ACC112 (cell line): ENCODE data around the gene CXCL1.
A peak's percentile ranks its signal among the peaks of the same experiment; 100 is the strongest.

ENCODE experiments used
- H2AFZ ChIP-seq: fragments of 200-600 bp; sonication (generic); one replicate; pipeline ENCODE4 v1.6.0; 2017; ENCODE audit warnings: antibody characterized with exemption, low read length; ENCODE audit not compliant: unreplicated experiment
- H3K27ac ChIP-seq: fragments of 200-600 bp; sonication (generic); 2 replicates; pipeline ENCODE4 v1.5.1; 2014; ENCODE audit warnings: low read depth, mild to moderate bottlenecking, antibody characterized with exemption, low read length, moderate library complexity
- H3K27me3 ChIP-seq: fragments of 200-600 bp; sonication (generic); 2 replicates; pipeline ENCODE4 v1.6.1; 2014; ENCODE audit warnings: mild to moderate bottlenecking, antibody characterized with exemption, low read length, moderate library complexity, mixed read lengths; ENCODE audit not compliant: insufficient read depth
- H3K36me3 ChIP-seq: fragments of 200-600 bp; sonication (generic); 2 replicates; pipeline ENCODE4 v1.6.1; 2016; ENCODE audit warnings: mild to moderate bottlenecking, antibody characterized with exemption, low read length, moderate library complexity, mixed read lengths; ENCODE audit not compliant: insufficient read depth
- H3K4me1 ChIP-seq: fragments of 200-600 bp; sonication (generic); one replicate; pipeline ENCODE4 v1.6.1; 2016; ENCODE audit warnings: low read length, mixed read lengths; ENCODE audit not compliant: insufficient read depth, unreplicated experiment, control insufficient read depth
- H3K4me3 ChIP-seq: fragments of 200-600 bp; sonication (generic); 2 replicates; pipeline ENCODE4 v1.5.1; 2014; ENCODE audit warnings: mild to moderate bottlenecking, low read depth, low read length
- H3K79me2 ChIP-seq: fragments of 200-600 bp; sonication (generic); one replicate; pipeline ENCODE4 v1.6.0; 2016; ENCODE audit warnings: low read length; ENCODE audit not compliant: control insufficient read depth, unreplicated experiment, insufficient read depth

Gene CXCL1

DNA sequence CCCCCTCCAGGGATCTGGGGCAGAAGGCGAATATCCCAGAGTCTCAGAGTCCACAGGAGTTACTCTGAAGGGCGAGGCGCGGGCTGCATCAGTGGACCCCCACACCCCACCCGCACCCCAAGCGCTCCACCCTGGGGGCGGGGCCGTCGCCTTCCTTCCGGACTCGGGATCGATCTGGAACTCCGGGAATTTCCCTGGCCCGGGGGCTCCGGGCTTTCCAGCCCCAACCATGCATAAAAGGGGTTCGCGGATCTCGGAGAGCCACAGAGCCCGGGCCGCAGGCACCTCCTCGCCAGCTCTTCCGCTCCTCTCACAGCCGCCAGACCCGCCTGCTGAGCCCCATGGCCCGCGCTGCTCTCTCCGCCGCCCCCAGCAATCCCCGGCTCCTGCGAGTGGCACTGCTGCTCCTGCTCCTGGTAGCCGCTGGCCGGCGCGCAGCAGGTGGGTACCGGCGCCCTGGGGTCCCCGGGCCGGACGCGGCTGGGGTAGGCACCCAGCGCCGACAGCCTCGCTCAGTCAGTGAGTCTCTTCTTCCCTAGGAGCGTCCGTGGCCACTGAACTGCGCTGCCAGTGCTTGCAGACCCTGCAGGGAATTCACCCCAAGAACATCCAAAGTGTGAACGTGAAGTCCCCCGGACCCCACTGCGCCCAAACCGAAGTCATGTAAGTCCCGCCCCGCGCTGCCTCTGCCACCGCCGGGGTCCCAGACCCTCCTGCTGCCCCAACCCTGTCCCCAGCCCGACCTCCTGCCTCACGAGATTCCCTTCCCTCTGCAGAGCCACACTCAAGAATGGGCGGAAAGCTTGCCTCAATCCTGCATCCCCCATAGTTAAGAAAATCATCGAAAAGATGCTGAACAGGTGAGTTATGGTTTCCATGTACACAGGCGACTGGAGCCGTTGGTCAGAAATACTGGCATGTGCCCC lies at the start of gene CXCL1:
TSS of gene CXCL1 (plus strand) at position 264 of the 926 bp plus-strand sequence. CDS start at position 342, 78 bp downstream.
- Histone ChIP-seq H3K27me3 (no peaks in the 10 kb centered on the region), H3K4me1 (peaks cover 21% of the 10 kb centered on the region), H2AFZ (peak within 1 kb of the TSS; percentile 38)

DNA sequence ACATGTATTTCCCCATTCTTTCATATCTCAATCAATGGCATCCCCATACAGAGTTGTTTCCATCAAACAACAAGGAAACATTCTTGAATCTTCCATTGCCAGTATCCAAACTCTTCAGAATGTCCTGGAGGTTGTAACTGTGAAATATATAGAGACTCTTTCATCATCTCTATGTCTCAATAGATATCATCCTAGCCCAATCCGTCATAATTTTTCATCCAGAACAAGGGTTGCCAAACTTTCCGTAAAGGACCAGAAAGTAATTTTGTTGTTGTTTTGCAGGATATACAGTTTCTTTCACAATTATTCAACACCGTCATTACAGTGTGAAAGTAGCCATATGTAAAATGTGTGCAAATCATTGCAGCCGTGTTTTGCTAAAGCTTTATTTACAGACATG lies 47.9 kb upstream of the CXCL1 start:
- H3K36me3 ChIP-seq = no peaks in the 10 kb centered on the region
- H3K27me3 ChIP-seq = no peaks in the 10 kb centered on the region
- H3K27ac ChIP-seq = no peak overlapping the region
- H3K79me2 ChIP-seq = no peaks in the 10 kb centered on the region
- H3K4me1 ChIP-seq = peaks cover 31% of the 10 kb centered on the region
- H2AFZ ChIP-seq = no peak overlapping the region
- no peak overlapping the region for H3K4me3 ChIP-seq

More for the DNA sequence above, at the start of gene CXCL1:
- Histone ChIP-seq H3K4me3 (peak within 1 kb of the TSS; percentile 81), H3K79me2 (no peaks in the 10 kb centered on the region), H3K36me3 (no peaks in the 10 kb centered on the region), H3K27ac (peak within 1 kb of the TSS; percentile 55)

DNA sequence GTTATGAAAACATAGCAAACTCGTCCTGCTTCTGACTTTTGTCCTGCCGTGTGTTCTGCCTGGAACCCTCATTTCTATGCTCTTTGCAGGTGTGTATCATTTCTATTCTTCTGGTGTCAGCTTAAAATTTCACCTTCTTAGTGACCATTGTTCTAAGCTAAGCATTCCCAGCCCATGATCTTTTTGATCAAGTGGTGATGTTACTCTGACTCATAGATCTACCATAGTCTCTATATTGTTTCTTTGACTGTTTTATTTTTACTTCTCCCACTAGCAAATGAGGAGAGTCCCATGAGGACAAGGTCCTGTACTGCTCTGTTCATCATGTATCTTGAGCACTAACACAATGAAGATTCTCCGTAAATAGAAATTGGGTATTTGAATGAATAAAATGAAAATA lies 46.8 kb upstream of the CXCL1 start:
- no peaks in the 10 kb centered on the region for H3K36me3 ChIP-seq

DNA sequence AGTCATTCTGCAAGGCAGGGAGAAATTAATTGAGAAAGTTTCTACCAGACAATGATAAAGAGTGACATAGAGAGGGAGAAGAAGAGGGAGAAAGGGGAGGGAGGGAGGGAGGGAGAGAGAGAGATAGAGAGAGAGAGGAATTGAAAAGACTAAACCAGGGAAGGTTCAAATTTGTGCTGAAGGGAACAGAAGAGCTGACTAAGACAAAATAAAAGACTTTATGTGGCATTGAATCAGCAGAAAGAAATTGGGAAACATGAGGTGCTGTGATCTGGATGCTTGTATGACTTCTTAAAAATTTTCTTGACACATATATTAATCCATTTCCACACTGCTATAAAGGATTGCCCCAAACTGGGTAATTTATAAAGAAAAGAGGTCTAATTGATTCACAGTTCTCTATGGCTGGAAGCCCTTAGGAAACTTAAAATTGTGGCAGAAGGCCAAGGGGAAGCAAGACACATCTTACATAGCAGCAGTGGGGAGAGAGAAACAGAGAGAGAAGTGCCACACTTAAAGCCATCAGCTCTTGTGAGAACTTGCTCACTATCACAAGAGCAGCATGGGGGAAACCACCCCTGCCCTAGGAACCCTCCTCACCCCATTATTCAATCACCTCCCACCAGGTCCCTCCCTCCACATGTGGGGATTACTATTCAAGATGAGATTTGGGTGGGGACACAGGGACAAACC lies 46.2 kb upstream of the CXCL1 start:
- Histone ChIP-seq H3K36me3 (no peaks in the 10 kb centered on the region), H3K27me3 (no peaks in the 10 kb centered on the region), H2AFZ (no peak overlapping the region), H3K79me2 (no peaks in the 10 kb centered on the region), H3K27ac (peak overlapping the region; percentile 50), H3K4me1 (peaks cover 20% of the 10 kb centered on the region), H3K4me3 (no peak overlapping the region)

More for the DNA sequence above, 46.8 kb upstream of the CXCL1 start:
- peak overlapping the region; percentile 50 for H3K27ac ChIP-seq
- no peak overlapping the region for H3K4me3 ChIP-seq
- H3K4me1 ChIP-seq = peaks cover 21% of the 10 kb centered on the region
- H3K27me3 ChIP-seq = no peaks in the 10 kb centered on the region
- no peaks in the 10 kb centered on the region for H3K79me2 ChIP-seq
- no peak overlapping the region for H2AFZ ChIP-seq

DNA sequence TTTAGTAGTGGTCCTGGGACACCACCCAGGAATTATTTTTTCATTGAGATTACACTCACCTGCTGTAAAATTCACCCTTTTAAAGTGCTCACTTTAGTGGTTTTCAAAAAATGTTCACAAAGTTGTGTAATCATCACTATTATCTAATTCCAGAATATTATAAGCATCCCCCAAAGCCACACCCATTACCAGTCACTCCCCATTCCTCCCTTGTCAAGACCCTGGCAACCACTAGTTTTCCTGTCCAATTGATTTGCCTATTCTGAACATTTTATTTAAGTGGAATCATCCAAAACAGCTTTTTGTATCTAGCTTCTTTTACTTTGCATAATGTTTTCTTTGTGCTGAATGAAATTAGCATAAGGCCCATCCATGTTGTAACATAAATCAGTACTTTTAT lies 45.4 kb upstream of the CXCL1 start:
- H3K27me3 ChIP-seq = no peaks in the 10 kb centered on the region
- no peak overlapping the region for H2AFZ ChIP-seq
- H3K36me3 ChIP-seq = no peaks in the 10 kb centered on the region
- H3K4me1 ChIP-seq = peaks cover 21% of the 10 kb centered on the region
- H3K4me3 ChIP-seq = no peak overlapping the region
- H3K27ac ChIP-seq = 0 out of 2 replicates have a peak overlapping the region, but pooled peaks have one; percentile 50
- no peaks in the 10 kb centered on the region for H3K79me2 ChIP-seq

DNA sequence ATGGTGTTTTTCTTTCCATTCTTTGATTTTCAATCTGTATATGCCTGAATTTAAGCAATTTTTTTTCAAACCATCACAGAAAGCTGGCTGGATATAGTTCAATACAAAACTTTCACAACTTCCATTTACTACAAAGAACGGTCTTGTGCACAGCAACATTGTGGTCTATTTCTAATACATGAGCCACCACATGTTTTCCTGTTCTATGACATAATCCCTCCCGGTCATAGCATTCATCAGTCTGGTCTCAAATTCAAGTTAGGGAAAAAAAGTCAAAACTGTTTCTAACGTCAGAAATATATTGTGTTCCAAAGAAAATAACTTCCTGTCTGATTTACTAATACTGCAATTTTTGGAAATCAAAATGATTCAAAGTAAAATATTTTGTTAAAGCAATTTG lies 40.2 kb upstream of the CXCL1 start:
- Histone ChIP-seq H3K36me3 (no peaks in the 10 kb centered on the region), H2AFZ (peak overlapping the region; percentile 3), H3K27me3 (no peaks in the 10 kb centered on the region), H3K4me1 (peaks cover 20% of the 10 kb centered on the region), H3K27ac (peak overlapping the region; percentile 44), H3K79me2 (no peaks in the 10 kb centered on the region), H3K4me3 (peak overlapping the region; percentile 10; the same call in 1 of the 2 replicates)

DNA sequence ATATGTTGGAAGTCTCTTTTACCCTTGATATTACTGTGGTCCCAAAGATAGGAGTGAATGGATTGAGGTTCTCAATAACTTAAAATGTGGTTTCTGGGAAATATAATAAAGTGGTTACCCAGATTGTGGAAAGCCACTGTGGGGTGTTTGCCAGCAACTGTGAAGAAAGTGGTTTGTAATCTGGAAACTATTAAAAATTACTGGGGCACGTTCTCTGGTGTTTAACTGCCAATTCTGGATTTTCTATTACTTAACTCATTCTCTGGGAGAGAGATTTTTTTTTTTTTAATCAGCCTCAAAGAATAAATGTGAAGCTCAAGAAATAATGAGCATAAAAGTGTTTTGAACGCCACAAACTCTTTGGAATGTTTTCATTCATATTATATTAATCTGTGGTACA lies 37.6 kb upstream of the CXCL1 start:
- H3K27me3 ChIP-seq = no peaks in the 10 kb centered on the region
- peaks cover 17% of the 10 kb centered on the region for H3K4me1 ChIP-seq
- no peaks in the 10 kb centered on the region for H3K36me3 ChIP-seq
- H3K79me2 ChIP-seq = no peaks in the 10 kb centered on the region
- no peak overlapping the region for H3K27ac ChIP-seq
- no peak overlapping the region for H2AFZ ChIP-seq
- H3K4me3 ChIP-seq = no peak overlapping the region

DNA sequence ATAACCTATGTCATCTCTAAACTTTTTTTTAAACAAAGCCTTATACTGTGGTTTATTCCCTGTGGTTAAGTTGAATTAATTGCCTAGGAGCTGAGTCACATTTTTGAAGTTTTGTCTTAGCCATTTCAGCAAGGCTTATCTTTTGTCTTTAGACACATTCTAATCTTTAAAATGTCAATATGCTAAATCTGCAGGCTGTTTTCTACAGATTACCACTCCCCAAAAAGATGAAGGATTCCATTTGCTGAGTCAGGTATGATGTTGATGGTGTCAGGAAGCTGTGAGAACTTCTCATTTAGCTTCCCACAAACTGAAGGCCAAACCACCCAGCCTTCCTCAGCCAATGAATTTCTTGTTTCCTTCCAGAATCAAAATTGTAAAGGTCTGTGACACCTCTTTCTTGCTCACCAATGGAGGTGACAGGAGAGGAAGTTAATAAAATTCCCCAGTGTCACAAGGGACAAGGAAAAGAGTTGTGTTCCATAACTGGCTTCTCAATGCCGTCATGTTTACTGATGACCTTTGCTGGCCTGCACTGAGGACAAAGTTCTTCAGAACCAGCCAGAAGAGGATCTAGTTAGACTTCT lies 36.4 kb upstream of the CXCL1 start:
- H3K27me3 ChIP-seq = no peaks in the 10 kb centered on the region
- H3K4me3 ChIP-seq = no peak overlapping the region
- no peaks in the 10 kb centered on the region for H3K79me2 ChIP-seq
- H3K4me1 ChIP-seq = peaks cover 23% of the 10 kb centered on the region
- peak overlapping the region; percentile 11 for H3K27ac ChIP-seq
- no peak overlapping the region for H2AFZ ChIP-seq
- H3K36me3 ChIP-seq = no peaks in the 10 kb centered on the region

DNA sequence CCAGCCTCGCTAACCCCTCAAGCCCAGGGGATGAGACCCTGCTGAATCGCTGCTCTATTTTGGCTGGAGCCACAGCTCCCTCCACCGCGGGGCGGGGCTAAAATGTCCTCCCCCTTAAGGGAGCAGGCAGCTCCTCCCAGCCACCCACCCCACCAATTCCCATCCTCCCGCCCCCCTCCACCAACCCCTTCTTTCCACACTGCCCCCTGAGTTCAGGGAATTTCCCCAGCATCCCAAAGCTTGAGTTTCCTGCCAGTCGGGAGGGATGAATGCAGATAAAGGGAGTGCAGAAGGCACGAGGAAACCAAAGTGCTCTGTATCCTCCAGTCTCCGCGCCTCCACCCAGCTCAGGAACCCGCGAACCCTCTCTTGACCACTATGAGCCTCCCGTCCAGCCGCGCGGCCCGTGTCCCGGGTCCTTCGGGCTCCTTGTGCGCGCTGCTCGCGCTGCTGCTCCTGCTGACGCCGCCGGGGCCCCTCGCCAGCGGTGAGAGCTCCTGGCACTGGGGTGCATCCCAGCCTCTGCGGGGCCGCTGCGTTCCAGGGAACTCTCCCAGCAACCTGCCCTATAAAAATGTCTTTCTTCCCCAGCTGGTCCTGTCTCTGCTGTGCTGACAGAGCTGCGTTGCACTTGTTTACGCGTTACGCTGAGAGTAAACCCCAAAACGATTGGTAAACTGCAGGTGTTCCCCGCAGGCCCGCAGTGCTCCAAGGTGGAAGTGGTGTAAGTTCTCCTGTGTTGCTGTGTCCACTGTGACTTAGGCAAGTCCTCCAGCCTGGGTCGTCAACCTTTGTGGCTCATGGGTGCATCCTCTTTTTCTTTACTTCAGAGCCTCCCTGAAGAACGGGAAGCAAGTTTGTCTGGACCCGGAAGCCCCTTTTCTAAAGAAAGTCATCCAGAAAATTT lies 32.6 kb upstream of the CXCL1 start, which contains the start of gene CXCL6:
TSS of gene CXCL6 (plus strand) at position 306 of the 907 bp plus-strand sequence. CDS start at position 379, 73 bp downstream.
- H3K36me3 ChIP-seq = no peaks in the 10 kb centered on the region
- H3K4me1 ChIP-seq = peaks cover 26% of the 10 kb centered on the region
- no peaks in the 10 kb centered on the region for H3K27me3 ChIP-seq
- peak within 1 kb of the TSS; percentile 80 for H3K4me3 ChIP-seq
- H3K27ac ChIP-seq = peak within 1 kb of the TSS; percentile 52
- H3K79me2 ChIP-seq = peaks cover 3% of the 10 kb centered on the region
- H2AFZ ChIP-seq = peak within 1 kb of the TSS; percentile 40
